DMS79 treated with DMSO at 0.1 percent for 48 hours (cell line): ENCODE results near the gene ST14.

ENCODE experiments used
- DNase-seq: peaks from one replicate; lab custom pipeline; 2025; lab: John Stamatoyannopoulos, UW

ST14 gene

DNA sequence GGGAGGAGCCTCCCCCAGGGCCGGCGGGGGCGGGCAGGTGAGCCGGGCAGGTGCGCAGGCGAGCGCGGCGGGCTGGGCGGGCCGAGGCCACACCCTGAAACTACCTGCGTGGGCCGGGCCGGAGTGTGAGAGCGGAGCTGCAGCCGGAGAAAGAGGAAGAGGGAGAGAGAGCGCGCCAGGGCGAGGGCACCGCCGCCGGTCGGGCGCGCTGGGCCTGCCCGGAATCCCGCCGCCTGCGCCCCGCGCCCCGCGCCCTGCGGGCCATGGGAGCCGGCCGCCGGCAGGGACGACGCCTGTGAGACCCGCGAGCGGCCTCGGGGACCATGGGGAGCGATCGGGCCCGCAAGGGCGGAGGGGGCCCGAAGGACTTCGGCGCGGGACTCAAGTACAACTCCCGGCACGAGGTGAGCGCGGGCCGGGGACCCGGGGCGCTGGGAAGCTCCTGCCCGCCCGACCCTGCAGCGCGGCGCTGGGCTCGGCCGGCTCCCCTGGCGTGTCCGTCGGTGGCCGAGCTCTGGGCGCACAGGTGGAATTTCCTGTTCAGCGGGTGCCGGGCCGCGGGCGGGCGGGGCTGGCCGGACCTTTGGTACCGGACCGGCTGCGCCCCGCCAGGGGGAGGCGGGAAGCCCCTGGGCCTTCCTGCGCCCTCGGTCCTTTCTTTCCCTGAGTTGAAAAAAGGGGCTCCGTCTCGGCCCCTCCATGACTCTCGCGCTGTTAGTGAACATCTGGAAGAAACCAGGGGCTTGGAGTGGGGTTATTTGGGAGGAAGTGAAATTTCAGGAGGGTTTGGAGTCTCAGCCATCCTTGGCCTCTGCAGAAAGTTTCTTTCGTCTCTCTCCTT, at the start of gene ST14:
TSS of gene ST14 (plus strand) at position 126 of the 841 bp plus-strand sequence. CDS start at position 324, 198 bp downstream.
- peak; percentile 76 for DNase-seq

DNA sequence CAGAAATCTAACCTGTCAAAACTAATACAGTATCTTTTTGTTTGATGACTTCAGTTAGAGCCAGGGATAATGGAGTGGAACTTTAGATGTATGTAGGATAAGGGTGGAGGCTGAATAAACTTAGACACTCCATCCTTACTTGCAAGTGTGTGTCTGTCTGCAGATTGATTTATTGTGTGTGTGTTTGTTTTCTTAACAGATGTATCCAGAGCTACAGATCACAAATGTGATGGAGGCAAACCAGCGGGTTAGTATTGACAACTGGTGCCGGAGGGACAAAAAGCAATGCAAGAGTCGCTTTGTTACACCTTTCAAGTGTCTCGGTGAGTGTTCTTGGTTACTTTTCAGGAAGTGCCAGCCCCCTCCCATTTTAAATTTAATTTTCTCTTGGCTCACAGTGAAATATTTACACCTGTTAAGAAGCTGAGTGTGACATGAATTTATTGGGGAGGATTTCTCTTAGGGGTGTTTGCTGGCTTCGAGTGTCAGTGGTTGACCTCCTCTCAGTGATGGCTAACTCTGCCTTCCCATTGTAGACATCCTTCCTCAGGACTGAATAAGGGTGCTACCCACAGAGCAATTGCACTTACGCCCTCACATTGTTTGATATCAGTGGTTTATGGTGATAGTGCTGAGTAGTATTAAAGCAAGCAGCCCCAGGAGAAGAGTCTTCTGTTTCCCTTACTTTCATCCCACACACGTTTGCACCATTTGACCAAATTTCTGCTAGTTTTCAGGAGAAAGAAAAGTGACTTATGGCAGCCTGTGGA, 49.1 kb upstream of the ST14 start:
- DNase-seq: no peak

DNA sequence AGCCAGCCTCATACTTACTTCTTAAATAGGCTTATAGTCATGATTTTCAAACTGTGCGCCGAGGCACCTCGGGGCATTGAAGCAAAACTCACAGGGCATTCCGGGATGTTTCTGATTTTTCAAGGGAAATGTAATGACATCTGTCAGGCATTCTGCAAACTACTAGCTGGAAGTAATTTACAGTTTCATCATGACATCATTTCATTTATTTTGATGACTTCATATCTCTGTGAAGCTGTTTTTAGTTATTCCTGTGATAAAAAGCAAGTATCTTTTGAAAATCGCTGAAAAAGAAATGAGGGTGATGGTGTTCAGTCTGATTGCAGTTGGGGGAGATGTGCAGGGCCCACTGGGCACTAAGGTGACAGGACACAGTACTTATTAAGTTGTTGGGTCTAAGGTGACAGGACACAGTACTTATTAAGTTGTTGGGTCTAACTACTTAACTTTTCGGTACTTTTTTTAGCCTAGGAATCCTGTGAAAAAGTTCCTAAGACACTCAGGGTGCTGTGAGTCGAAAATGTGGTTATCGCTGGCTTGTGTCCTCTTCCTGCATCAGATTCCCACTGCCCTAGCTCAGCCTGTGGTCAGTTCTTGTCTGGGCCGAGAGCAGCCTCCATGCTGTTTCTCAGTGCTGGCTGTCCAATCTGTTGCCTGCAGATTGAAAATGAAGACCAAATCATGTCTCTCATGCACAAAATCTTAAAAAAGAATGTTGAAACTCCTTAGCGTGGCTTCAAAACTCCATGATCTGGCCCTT, 47.3 kb upstream of the ST14 start:
- no peak for DNase-seq

DNA sequence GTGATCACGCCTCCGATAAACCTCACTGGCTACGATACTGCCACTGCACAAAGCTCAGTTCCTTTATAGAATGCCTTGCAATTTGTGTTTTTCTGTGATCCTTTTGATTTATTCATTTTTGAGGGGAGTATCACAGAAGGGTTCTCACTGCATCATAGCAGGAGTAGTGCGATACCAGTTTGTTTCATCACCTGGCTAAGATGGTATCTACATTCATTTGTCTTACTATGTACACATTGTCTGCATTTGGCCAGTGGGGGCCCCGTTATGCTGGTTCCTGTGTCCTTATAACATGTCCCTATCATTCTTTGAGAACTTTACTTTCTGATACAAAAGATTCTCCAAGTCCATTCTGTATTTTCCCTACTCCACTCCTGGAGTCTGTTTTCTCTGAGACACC, 45.3 kb upstream of the ST14 start:
- DNase-seq: no peak

DNA sequence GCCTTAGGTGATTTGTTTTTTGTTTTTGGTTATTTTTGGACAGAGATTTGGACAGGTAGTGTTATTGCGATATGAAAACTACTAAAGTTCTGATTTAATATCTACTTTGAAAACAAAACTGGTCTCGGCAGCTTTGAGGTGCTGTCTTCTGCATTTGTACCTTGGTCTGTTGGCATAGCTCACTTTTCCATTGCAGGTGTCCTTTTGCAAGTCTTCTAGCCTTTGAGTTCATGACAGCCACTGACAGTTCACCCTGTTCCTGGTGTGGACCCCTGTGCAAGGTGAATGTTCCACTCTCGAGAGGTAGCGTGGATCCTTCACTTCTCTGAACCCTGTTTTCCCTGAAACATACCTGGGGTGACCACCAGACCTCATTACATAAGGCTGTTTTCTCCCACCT, 44.9 kb upstream of the ST14 start:
- DNase-seq: no peak

DNA sequence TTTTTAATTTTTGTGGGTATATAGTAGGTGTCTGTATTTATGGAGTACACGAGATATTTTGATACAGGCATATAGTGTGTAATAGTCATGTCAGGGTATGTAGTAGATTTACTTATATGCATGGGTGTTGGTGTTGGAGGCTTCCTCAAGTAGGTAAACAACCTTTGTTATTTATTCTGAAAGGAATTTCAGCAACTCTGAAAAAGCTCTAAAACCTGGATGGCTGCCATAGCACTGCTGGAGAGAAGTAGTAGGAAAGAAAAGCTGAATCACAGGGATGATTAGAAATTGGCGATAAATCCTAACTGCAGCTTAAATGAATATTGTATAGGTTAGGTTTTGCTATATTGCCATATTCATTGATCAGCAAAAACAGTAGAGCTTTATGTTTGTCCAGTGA, 44.4 kb upstream of the ST14 start:
- peak; percentile 9 for DNase-seq

DNA sequence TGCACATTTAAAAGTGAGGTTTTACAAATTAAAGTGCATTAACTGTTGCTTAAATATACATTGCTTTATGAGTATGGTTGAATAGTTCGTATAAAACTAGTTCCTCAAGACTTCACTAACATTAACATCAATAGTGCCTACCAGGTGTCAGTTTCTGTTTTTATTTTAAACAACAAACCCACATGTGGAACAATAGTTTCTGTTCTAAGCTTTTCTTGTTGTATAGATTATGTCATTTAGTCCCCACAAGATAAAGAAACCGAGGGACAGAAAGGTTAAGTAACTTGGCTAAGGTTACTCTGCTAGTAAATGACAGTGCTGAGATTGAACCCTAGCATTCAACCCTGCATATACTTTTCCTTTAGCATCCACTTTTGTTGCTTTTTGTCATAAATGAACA, 41.4 kb upstream of the ST14 start:
- DNase-seq: no peak

DNA sequence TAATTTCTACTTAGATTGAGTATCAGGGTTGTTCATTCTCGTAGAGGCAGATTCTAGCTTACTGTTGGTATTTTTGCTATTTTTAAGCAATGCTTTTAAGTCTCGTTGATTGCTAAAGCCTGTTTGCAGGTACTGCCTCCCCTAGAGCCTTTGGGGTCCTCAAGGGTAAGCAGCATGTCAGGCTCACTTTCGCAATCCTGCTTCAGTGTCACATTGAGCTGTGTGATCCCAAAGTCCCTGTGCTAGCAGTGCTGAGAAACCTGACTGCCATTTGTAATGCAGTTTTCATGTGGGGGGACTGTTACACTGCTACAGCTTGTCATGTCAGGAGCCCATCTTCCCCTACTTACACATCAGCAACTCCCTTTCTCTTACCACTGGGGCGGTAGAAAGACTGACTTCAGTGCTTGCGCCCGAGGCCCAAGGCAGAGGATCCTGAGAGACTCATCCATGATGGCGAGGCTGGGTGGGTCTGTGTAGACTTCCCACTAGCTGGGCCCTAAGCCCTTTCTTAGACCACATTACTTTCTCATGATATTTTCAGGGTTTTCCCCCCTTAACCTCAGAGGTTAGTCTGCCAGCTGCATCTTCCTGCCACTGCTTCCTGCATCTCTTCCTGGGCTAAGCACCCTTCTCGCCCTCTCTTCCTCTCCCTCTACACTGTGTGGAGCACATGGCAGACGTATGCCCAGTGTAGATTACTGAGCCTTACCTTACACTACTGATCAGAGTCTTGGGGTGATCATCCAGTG, 40.8 kb upstream of the ST14 start:
- no peak for DNase-seq

DNA sequence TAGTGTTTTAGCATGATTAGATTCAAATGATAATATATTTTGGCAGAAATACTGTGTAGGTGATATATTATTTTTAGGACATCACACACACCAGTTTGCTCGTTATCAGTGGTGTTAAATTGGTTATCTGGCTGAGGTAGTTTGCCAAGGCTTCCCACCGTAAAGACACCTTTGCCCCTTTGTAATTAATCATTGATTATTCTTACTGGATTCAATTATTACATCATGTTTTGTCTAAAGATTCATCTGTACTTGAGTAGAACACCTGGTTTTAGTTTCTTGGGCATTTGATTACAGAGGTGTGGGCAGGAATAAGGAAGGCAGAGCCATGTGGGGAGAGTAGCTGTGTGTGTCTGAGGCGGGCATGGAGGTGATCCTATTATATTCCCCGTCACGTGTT, 39.5 kb upstream of the ST14 start:
- no peak for DNase-seq

DNA sequence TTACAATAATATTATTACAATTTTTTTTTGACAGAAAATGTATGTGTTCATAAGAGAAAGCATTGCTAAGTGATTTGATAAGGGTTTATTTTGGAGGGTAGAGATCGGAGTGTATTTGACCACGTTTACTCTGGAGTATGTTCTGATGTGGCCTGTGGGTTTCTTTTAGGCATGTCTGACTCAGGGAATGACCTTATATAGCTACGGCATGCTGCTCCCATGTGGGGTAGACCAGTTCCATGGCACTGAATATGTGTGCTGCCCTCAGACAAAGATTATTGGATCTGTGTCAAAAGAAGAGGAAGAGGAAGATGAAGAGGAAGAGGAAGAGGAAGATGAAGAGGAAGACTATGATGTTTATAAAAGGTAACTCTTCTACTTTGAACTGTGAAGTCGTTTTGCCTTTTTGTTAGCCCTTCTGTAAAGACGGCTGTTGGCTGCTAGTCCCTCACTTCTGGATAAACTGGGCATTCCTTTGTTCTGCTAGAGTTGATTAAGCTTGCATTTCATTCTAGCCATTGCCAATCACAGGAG, 38.1 kb upstream of the ST14 start:
- no peak for DNase-seq

DNA sequence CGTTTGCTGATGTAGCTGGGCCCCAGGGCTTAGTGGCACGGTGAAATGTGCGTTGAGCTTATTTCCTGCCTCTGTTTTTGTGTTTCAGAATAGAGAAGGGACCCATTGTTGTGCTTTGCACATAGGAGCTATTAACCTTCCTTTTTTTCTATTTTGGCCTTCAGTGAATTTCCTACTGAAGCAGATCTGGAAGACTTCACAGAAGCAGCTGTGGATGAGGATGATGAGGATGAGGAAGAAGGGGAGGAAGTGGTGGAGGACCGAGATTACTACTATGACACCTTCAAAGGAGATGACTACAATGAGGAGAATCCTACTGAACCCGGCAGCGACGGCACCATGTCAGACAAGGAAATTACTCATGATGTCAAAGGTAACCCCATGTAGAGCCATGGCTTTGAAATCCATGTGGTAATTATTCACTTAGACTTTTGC, 37.4 kb upstream of the ST14 start:
- DNase-seq: no peak

DNA sequence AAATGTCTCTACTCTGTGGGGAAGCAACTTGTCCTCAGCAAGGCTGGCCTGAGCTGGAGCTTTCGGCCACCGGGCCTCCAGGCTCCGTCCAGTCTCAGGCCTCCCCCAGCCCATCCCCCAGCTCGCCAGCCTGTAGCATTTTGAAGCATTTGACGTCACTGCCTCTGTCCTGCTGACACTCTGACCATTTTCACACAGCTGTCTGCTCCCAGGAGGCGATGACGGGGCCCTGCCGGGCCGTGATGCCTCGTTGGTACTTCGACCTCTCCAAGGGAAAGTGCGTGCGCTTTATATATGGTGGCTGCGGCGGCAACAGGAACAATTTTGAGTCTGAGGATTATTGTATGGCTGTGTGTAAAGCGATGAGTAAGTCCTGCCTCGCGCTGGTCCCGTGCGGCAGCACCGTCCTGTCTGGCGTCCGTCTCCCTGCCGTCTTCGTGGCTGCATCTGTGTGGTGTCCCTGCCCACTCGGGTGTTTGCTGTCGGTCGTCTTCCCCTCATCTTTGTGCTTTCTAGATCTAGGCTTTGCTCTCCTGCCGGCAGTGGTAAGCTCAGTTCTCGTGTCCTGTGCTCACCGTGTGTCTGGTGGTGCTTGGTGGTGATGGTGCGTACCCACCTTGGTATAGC, 36.1 kb upstream of the ST14 start:
- DNase-seq: no peak

DNA sequence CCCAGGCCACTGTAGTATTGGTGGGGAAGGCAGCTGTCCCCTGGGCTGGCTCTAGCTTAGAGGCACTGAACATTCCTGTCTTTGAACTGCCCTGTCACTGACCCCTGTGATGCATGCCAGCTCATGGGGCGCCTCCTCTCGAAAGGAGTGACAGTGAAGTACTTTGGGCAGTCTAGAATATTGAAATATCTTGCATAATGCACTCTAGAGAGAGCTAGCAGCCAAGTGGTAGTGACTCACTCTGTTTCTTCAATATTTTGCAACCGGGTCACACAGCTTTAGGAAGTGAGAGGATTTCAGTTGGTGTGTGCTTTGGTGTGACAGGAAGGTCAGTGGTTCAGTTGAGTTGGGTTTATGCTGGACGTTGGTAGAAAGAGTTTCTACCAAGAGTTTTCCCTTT, 35.5 kb upstream of the ST14 start:
- no peak for DNase-seq

DNA sequence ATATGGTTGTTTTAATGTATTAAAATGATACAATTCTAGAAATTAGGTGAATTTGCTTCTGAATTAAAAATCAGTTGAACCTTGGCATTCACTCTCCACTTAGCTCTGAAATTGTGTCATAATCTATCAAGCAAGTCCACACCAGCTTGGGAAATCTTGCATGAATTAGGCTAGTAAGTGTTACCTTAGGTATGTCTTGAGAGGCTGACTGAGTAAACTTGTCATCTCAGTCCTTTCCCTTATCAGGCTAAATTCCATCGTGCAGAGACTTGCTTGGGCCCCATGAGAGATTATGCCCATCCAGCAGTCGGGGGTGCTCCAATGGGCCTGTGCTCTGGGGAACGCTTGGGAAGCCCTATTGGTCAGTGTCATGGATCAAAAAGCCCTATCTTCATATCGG, 33.9 kb upstream of the ST14 start:
- DNase-seq: no peak

DNA sequence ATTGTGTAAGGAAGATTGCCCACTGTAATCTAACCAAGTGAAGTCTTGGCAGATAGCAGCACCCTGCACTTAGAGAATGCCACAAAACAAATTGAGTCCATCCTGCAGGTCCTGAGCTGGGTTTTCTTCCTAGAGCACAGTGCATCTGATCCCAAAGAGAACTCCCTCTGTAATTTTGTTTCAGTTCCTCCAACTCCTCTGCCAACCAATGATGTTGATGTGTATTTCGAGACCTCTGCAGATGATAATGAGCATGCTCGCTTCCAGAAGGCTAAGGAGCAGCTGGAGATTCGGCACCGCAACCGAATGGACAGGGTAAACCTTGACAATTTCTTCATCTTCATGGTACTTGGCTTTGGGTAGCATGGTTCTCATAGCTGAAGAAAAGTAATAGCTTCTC, 33.1 kb upstream of the ST14 start:
- no peak for DNase-seq

DNA sequence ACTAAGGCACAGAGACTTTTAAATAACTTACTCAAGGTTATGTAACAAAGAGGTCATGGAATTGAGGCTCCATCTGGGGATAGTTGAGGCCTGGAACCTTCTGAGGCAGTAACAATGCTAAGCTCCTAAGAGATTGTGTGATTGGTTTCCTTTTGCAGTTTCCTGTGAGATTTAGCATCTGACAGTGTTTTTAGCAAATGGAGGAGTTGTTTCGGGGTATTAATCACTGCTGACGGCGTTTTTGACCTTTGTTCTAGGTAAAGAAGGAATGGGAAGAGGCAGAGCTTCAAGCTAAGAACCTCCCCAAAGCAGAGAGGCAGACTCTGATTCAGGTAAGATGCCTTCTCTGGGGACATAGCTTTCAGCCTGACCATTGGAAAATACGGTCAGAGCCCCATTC, 32.1 kb upstream of the ST14 start:
- no peak for DNase-seq

DNA sequence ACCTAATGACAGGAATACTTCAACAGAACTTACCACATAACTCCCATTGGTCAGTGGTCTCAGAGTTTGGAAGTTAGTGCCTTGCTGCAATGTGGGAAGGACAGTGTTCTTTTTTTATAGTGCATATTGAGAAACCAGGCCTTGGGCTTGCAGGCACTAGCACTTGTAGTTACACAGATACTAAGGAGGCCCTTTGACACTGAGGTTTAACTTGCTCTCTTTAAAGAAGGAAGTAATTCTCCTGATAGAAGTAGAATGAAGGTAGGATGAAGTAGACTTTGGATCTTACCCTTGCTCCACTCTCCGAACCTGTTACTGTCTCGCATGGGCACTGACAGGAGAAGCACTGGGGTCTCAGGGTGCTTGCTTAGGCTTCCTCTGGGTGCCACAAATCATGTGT, 31.0 kb upstream of the ST14 start:
- no peak for DNase-seq

DNA sequence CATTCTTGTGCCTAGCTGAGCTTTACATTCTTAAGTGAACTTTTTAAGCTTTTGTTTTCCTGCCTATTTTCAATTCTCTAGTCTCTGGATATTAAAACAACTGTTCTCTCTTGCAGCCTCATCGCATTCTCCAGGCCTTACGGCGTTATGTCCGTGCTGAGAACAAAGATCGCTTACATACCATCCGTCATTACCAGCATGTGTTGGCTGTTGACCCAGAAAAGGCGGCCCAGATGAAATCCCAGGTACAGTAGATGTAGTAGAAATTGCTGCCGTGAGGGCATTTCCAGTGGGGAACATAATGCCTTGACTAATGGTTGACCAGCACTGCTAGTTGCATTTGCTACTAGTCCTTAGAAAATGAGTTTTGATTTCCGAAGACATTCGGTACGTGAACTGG, 29.7 kb upstream of the ST14 start:
- DNase-seq: no peak

DNA sequence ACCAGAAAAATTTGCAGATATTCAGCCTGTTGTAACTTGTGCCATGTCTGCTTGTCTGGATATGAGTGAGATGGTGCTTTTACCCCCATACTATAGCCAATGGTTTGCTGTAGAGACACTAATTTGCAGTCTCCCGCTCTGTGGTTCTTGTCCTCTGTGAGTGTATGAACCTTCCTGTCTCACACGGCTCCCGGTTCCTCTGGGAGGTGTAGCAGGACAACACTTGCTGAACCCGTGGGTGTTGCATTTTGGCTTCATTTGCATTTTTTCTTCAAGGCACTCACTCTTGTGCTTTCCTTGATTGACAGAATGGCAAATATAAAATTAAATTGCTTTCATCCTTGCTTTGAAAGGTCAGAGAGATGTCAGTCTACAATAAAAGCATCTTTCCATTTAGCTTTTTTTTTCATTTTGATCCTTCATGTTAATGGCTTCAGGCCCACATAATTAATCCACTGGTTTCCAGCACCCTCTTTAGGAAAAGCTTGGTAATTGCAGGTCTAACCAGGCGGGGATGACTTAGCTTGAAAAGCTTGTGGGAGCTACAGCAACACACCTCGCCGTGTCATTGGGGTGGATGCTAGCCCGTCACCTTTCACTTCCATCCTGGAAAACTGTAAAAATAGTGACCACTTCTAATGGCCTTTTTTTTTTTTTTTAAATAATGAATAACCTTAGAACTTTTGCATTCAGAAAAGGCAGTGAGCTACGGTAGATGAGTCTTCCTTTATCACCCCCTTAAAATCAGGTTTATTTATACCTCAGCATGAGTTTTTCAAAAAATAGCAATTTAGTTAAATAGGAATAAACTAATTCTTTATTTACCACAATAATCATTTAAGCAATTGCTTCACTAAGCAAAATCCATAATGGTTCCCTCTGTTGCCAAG, 27.4 kb upstream of the ST14 start:
- DNase-seq: peak; percentile 64

DNA sequence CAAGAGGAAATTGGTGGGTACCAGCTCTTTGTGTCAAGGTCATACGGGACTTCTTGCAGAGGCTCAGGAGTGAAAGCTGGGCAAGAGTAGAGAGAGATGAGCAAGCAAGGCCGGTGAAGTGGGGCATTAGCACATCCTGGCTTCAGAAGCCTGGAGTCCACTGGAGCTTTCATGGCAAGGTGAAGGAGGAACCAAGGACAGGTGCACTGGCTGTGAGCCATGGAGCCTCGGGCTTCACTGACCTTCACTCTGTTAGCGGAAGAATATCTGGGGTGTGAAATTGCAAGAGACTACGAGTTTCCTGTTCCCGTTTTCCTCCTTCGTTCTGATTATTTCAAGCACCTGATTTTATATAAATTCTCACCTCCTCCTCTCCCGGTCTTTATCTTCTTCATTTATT, 25.9 kb upstream of the ST14 start:
- no peak for DNase-seq
